Activated CD4-positive, alpha-beta T cell treated with anti-CD3 and anti-CD28 coated beads, Interleukin-2, amount 50 U/mL, for 1 hour (primary cell): ENCODE measurements around the gene ZNF473.
"Not testable (repeated sequence)": the region's sequence is repeated elsewhere in the genome, so short reads cannot be mapped to it uniquely, and the experiment has no call there.

Experiments
- DNase-seq: peaks from one replicate; pipeline ENCODE4 v3.0.0-alpha.2; 2020

ZNF473 gene

GRCh38 chr19:50051228-50051895 lies 25.6 kb downstream of the ZNF473 start:
- not testable (repeated sequence) for DNase-seq

GRCh38 chr19:50051964-50052363 lies 26.2 kb downstream of the ZNF473 start:
- DNase-seq: no peak

GRCh38 chr19:50053119-50053518 lies 27.3 kb downstream of the ZNF473 start:
- no peak for DNase-seq

GRCh38 chr19:50058425-50058824 lies 32.6 kb downstream of the ZNF473 start:
- DNase-seq: no peak

- DNase-seq: no peak
These were observed 33.2 kb downstream of the ZNF473 start for GRCh38 chr19:50059045-50059444.

GRCh38 chr19:50060107-50060506 lies 34.3 kb downstream of the ZNF473 start:
- no peak for DNase-seq

- no peak for DNase-seq
These were observed 35.8 kb downstream of the ZNF473 start for GRCh38 chr19:50061650-50062049.

GRCh38 chr19:50065938-50066337 lies 40.1 kb downstream of the ZNF473 start:
- no peak for DNase-seq

GRCh38 chr19:50067575-50067974 lies 41.8 kb downstream of the ZNF473 start:
- no peak for DNase-seq

GRCh38 chr19:50068382-50068781 lies 42.6 kb downstream of the ZNF473 start:
- DNase-seq: not testable (repeated sequence)

GRCh38 chr19:50075076-50075475 lies 49.3 kb downstream of the ZNF473 start:
- DNase-seq: not testable (repeated sequence)

GRCh38 chr19:50075644-50076372 lies 50.0 kb downstream of the ZNF473 start:
- DNase-seq: not testable (repeated sequence)

GRCh38 chr19:50076581-50077355 lies 51.0 kb downstream of the ZNF473 start:
- not testable (repeated sequence) for DNase-seq

- not testable (repeated sequence) for DNase-seq
These were observed 53.2 kb downstream of the ZNF473 start for GRCh38 chr19:50079014-50079413.

- not testable (repeated sequence) for DNase-seq
These were observed 58.6 kb downstream of the ZNF473 start for GRCh38 chr19:50084440-50084839.

GRCh38 chr19:50087153-50087552 lies 61.3 kb downstream of the ZNF473 start:
- DNase-seq: not testable (repeated sequence)

GRCh38 chr19:50090706-50091105 lies 64.9 kb downstream of the ZNF473 start:
- peak; percentile 24 for DNase-seq

GRCh38 chr19:50091786-50092185 lies 66.0 kb downstream of the ZNF473 start:
- not testable (repeated sequence) for DNase-seq

GRCh38 chr19:50092597-50092996 lies 66.8 kb downstream of the ZNF473 start:
- not testable (repeated sequence) for DNase-seq

GRCh38 chr19:50097884-50098283 lies 72.1 kb downstream of the ZNF473 start:
- DNase-seq: not testable (repeated sequence)

- peak; percentile 10 for DNase-seq
These were observed 73.1 kb downstream of the ZNF473 start for GRCh38 chr19:50098892-50099291.

- peak; percentile 2 for DNase-seq
These were observed 73.9 kb downstream of the ZNF473 start for GRCh38 chr19:50099696-50100095.

- not testable (repeated sequence) for DNase-seq
These were observed 75.1 kb downstream of the ZNF473 start for GRCh38 chr19:50100946-50101345.
